Muscle of back (tissue), 11 donors: ENCODE measurements around the gene ZBTB5. TPM values are rescaled to one million over a fixed set of nuclear protein-coding genes. Genes with fewer than 3 reads are reported as not detected.
"Not testable (repeated sequence)": the region's sequence is repeated elsewhere in the genome, so short reads cannot be mapped to it uniquely, and the experiment has no call there.

ENCODE experiments used
- DNase-seq, 3 donors: peaks; one replicate each; pipeline versions ENCODE4 v3.0.0 to v3.0.0-alpha.2; 2013
- polyA plus RNA-seq, 10 donors: library from polyadenylated mRNA; unstranded; fragments of 120-200 nt; gene quantifications; one replicate each; pipeline ENCODE4 v1.2.1, GENCODE V29; 2013; ENCODE audit not compliant: insufficient read length in 10 of 10

ZBTB5 gene
- polyA plus RNA-seq, 10 donors: 12.7 to 17.3 (median 15.9) TPM

- no peak for DNase-seq
These were observed 57.8 kb downstream of the ZBTB5 start for GRCh38 chr9:37407468-37407867.

GRCh38 chr9:37406603-37407401 is 58.4 kb downstream of the ZBTB5 start:
- no peak for DNase-seq

- DNase-seq: no peak
These were observed 59.4 kb downstream of the ZBTB5 start for GRCh38 chr9:37405764-37406380.

GRCh38 chr9:37405350-37405749 is 59.9 kb downstream of the ZBTB5 start:
- DNase-seq: no peak

GRCh38 chr9:37404590-37404989 is 60.7 kb downstream of the ZBTB5 start:
- DNase-seq: no peak

GRCh38 chr9:37399336-37399735 is 65.9 kb downstream of the ZBTB5 start:
- no peak for DNase-seq

- no peak for DNase-seq
These were observed 66.7 kb downstream of the ZBTB5 start for GRCh38 chr9:37398464-37399025.

- DNase-seq: not testable (repeated sequence)
These were observed 67.3 kb downstream of the ZBTB5 start for GRCh38 chr9:37397948-37398347.

- DNase-seq: no peak
These were observed 69.6 kb downstream of the ZBTB5 start for GRCh38 chr9:37395663-37396062.

GRCh38 chr9:37395229-37395628 is 70.0 kb downstream of the ZBTB5 start:
- no peak for DNase-seq

GRCh38 chr9:37392272-37392671 is 73.0 kb downstream of the ZBTB5 start:
- DNase-seq: no peak

- no peak for DNase-seq
These were observed 74.5 kb downstream of the ZBTB5 start for GRCh38 chr9:37390759-37391158.

Other genes starting within 250 kb of the ZBTB5 start
- 100 to 1,000 TPM in 7 of 10 donors, 10 to 100 TPM in 3; 88.9 to 123 (median 103) TPM for gene GRHPR, start 42.8 kb downstream of the ZBTB5 start, polyA plus RNA-seq
- gene POLR1E, start 20.5 kb upstream of the ZBTB5 start, polyA plus RNA-seq: 10 to 100 TPM; 22.9 to 32.8 (median 28.3) TPM
- gene FBXO10, start 110.9 kb upstream of the ZBTB5 start, polyA plus RNA-seq: 10 to 100 TPM; 22.8 to 39.8 (median 32.9) TPM
- gene TOMM5, start 127.1 kb upstream of the ZBTB5 start, polyA plus RNA-seq: 100 to 1,000 TPM in 1 of 10 donors, 10 to 100 TPM in 9; 71.5 to 102 (median 76.2) TPM
- 10 to 100 TPM in 4 of 10 donors, 1 to 10 TPM in 6; 6.1 to 14.4 (median 9.6) TPM for gene FRMPD1, start 185.5 kb upstream of the ZBTB5 start, polyA plus RNA-seq